GM03348 (cell line): ENCODE data around the gene NRG2.

ENCODE experiments used
- DNase-seq: peaks from one replicate; pipeline ENCODE4 v3.0.0; 2012; ENCODE audit warnings: low spot score

The NRG2 gene

GRCh38 chr5:139837711-139838380 is 205.3 kb downstream of the NRG2 start:
- DNase-seq = no peak

DNA sequence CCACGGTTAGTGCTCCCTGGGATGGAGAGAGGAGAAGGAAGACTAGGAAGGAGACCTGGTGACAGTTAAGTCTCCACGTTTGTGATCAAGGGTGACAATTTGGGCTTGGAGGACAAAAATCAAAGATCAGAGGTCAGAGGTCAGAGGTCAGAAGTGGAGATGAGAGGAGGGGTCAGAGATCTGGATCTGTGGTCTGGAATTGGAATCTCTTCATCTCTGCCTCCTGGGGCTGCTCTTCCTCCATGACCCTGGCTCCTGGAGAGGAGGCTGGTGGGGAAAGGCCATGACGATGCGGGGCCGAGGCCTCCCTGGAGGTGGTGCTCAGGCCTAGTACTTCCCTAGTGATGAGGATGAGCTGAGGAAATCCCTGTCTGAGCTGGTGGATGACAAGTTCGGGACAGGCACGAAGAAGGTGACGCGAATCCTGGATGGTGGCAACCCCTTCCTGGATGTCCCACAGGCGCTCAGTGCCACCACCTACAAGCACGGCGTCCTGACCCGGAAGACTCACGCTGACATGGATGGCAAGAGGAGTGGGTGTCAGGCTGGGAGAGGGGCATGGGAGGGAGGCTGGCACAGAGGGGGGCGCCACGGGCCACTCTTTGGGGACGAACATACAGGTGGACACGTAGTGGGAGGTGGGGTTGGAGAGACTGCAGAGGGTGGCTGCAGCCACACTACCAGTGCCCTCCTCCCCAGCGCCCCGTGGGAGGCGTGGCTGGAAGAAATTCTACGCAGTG is 206.5 kb downstream of the NRG2 start:
- DNase-seq = no peak

DNA sequence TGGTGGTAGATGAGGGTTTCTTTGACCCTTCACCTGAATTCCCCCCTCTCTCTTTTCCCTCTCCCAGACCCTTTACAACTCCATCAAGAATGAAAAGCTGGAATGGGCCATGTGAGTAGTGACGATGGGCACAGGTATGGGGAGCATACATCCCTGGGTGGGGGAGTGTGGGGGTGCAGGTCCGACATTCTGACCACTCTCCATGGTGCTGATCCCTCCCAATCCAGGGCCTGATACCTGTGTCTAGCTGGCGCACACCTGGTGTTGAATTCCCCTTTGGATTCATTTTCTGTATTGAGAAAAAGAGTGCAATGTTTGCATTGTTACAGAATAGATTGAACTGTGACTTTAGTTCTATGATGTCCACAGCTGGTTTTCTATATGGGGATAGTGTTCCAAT is 207.4 kb downstream of the NRG2 start:
- no peak for DNase-seq

DNA sequence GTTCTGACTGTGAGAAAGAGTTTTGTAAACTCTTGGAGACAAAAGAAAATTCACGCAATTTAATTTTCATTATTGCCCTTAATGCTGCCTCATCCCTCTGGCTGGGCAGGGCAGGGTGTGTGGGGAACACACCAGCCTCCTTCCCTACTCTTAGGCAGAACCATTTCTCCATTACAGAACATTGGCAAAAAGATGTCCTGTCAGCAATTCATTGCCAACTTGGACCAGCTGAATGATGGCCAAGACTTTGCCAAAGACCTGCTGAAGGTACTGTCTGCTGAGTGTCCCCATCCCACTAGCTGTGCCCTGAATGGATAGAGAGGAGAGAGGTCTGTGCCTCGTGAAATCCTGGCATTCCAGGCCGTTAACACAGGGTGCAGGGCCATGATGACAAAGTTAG is 209.6 kb downstream of the NRG2 start:
- DNase-seq = no peak

- DNase-seq = no peak
Measured at GRCh38 chr5:139831624-139832023, 211.5 kb downstream of the NRG2 start.

GRCh38 chr5:139829471-139829870 is 213.6 kb downstream of the NRG2 start:
- no peak for DNase-seq

DNA sequence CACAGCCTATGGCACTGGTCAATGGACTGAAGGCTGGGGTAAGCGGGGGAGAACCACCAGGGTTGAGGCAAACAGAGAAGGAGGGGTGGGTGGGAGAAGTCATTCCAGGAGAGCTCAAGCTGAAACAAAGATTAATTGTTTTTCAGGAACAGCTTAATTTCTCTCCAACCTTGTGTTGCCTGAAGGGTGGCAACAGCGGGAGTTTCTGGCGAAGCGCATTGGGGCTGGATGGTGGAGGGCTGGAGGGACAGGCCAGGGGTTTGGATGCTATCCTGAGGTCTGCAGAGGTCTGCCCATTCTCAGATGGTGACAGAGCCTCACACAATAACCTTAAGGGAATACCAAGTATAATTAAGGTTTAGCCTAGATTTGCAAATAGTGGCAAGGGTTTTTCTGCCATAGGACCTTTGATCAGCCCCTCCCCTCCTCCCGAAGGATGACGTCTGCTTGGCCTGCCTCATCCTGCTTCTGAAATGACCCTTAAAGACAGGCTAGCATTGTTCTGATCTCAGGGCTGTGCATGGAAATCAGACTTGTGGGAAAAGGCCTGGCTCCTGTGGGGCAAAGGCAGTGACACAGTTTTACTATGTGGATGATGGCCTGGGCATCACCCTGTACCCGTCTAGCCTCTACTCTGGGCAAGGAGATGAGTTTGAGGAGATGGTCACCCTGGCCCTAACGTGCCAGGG is 214.7 kb downstream of the NRG2 start:
- no peak for DNase-seq

DNA sequence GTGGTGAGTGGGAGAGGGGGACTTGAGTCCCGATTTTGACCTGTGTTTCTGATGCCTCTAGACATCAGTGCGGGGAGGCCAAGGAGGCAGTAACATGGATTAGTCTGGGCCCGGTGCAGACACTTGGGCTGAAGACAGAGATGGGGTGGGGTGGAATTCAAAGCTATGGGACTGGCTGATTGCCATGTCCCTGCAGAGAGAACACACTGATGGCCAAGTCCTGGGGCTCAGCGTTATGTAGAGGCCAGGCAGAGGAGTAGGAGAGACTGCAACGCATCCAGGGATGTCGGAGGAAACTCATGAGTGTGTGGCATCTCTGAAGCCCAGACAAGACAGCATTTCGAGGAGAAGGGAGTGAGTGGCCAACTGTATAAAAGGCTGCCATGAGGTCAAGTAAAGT is 217.4 kb downstream of the NRG2 start:
- no peak for DNase-seq

DNA sequence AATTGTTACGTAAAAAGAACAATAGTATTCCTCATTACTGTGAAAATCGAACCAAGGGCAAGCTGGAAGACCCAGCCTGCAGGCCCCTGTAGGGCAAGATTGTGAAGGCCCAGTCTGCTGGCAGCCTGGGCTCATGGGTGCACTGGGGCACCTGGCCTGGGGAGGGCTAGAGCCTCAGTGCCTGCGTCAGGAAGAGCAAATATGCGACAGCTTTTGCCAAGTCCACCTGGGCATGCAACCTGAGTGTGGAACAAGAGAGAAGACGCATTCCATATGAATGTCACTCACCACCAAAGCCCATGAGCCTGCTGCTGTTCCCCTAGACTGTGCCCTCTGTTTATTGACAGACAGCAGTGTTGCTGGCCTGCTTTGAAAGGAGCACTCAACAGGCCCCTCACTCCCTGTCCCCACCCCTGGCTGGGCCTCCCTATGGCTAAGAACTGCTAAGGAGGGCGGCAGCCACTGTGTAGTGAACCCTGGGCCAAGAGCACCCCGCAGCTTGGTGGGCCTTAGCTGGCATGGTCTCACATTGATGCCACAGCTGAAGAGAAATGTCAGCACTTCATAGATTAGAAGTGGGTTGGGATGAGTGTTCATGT is 219.2 kb downstream of the NRG2 start:
- no peak for DNase-seq

DNA sequence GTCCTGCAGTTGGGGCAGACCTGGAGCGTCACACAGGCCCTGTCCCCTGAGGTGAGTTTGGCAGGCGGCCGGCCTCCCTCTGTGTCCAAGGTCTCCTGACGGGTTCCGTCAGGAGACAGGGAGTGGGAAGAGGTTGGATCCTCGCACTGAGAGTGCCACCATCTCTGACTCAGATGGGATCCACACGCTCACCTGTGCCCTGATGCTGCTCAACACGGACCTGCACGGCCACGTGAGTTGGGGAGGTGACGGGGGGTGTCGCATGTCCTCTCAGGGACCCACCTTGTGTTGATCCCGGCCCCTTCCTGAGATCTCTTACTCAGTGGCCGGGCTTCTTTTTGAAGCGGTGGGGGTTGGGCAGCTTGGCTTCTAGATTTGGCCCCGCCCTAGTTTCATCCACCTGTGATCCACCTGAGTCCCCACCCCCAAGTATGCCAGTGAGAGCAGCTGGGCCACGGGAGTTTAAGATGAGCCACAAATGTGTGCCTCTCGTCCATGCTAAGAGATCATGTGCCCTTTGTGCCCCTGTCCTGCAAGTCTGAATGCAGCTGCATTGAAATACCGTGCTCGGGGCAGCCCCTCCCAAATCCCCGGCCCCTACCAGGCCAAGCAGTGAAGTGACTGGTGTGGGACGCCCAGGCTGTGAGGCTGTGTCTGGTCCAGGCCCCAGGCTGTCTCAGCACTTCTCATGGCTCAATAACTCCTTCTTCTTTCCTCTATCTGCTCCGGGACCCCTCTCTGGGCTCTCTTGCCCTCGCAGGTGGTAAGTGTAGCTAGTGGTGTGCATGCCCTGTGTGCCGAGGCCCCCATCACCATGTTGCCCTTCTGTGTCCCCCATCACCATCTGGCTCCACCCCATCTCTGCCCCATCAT is 220.3 kb downstream of the NRG2 start:
- DNase-seq = no peak

DNA sequence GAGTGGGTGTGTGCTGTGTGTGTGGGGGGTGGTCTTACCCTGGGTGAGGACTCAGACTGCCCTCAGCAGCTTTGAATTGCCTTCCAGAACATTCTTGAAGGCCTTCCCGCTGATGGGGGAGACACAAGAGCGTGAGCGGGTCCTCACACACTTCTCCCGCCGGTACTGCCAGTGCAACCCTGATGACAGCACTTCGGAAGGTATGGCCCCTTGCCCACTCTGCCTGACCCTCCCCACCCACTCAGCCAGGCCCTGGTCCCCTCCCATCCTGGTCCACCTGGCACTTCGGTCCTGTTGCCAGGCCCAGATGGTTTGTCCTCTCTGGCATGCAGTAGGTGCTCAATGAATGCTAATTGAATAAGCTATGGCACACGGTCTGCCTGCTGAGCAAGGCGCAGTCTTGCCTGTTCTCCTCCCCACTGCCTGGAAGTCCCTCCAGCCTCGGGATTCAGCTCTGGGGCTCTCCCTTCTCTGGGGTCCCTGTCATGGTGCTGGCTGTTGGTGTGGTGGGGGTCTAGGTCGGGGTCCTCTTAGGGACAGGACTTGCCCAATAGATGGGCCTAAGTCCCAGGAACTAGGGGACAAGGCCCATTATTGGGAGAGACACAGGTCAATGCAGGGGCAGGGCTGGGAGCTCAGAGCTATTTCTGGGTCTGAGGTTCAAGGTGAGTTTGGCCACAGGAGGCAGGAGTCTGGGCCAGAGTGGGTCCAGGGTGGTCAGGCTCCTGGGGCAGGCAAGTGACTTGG is 221.1 kb downstream of the NRG2 start:
- DNase-seq = no peak

DNA sequence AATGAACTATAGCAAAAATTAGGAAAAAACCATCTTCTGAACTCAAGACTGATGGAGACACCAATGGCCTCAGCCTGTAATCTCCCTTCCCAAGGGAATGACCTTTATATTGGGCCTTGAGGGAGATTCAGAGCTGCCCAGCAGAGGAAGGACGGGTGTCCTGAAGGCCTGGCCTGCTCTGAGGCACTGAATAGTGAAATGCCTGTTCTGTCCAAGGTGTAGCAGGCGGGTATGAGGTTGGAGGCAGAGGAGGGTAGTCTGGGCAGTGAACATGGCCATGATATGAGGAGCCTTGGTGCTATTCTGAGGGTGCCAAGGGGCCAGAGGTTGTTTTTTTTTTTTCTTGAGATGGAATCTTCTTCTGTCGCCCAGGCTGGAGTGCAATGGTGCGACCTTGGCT is 222.5 kb downstream of the NRG2 start:
- no peak for DNase-seq

DNA sequence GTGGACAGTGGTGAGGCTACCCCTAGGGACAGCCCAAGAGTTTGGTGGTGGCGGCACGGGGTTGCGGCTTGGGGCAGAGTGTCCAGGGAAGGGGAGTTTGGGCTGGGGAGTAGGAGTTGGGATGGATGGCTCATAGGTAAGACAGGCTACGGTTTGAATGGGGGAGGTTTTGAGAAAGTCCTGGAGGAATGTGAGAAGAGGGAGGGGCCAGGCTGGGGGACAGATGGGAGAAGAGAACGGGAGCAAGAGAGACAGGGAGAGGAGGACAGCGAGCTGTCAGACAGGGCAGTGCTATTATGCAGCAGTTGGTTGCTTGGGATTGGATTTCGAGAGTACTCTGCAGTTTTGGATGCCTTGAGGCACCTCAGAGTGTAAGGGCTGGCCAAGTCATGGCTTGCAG is 223.0 kb downstream of the NRG2 start:
- DNase-seq = no peak

- DNase-seq = no peak
Measured at GRCh38 chr5:139817970-139818369, 225.1 kb downstream of the NRG2 start.

GRCh38 chr5:139817362-139817761 is 225.7 kb downstream of the NRG2 start:
- DNase-seq = no peak

- no peak for DNase-seq
Measured at GRCh38 chr5:139816566-139816965, 226.5 kb downstream of the NRG2 start.

DNA sequence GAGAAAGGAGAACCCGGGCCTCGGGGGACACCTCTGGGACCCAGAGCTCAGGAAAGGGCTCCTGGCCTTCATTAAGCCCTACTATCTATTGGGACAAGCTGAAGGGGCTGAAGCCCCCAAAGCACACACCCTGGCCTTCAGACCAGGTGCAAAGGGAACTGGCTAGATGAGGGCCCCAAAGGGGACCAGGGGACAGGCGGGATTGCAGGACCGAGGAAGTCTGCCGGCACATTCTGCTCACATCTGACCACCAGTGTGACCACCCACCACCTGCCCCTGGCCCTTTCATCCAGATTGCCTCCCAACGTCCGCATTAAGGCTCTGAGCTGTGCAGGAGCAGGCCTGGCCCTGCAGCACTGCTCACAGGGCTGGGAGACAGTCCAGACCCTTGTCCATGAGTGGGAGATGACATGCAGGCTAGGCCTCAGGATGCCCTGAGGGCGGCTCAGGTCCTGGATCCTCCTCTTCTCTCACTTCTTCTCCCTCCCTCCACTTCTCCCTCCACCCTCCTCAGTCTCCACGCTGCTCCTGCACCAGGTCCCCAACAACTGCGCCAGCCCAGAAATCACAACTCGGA is 228.3 kb downstream of the NRG2 start:
- DNase-seq = no peak

GRCh38 chr5:139814191-139814601 is 228.9 kb downstream of the NRG2 start:
- no peak for DNase-seq

DNA sequence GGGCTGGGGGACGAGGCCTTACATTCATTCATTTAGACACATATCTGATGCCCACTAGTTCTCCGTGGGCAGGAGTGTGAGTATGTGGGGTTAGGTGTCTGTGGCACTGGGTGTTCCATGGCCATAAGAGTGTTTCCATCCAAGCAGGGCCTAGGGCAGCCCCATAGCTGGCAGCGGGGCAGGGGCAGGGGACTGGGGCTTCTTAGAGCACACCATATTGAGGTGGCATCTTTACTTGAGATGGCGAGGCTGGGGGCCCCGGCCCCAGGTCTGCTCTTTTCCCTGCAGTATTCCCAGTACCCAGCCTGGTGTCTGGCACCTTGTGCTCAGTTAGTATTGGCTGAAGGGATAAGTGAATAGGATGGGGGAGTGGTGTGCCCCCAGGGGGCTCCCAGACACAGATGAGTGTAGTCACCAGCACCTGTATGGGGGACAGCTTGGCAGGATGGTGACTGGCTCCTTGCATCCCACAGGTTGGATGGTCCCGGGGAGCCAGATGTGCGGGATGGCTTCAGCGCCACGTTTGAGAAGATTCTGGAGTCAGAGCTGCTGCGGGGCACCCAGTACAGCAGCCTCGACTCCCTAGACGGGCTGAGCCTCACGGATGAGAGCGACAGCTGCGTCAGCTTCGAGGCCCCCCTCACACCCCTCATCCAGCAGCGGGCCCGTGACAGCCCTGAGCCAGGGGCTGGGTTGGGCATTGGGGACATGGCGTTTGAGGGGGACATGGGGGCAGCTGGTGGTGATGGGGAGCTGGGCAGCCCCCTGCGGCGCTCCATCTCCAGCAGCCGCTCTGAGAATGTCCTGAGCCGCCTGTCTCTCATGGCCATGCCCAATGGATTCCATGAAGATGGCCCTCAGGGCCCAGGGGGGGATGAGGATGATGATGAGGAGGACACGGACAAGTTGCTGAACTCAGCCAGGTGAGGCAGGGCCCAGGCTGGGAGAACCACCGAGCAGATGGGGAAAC is 230.0 kb downstream of the NRG2 start:
- DNase-seq = no peak

GRCh38 chr5:139812323-139812722 is 230.8 kb downstream of the NRG2 start:
- DNase-seq = no peak
